GM23338 (cell line): ENCODE results near the gene CCDC137. TPM values are rescaled to one million over a fixed set of nuclear protein-coding genes. Genes with fewer than 3 reads are reported as not detected.

Source experiments
- ATAC-seq: fragments of 200-7000 bp; cut with Tn5 transposase; 3 replicates; pipeline ENCODE4 v1.9.1; 2020
- DNase-seq: peaks from one replicate; pipeline ENCODE4 v3.0.0-alpha.2; 2015; ENCODE audit warnings: low spot score
- H2AFZ ChIP-seq: fragments of 200-600 bp; sonication (generic); 2 replicates; pipeline ENCODE4 v1.8.0; 2016; ENCODE audit warnings: antibody characterized with exemption, mild to moderate bottlenecking, moderate library complexity
- H3F3A ChIP-seq: fragments of 200-600 bp; sonication (generic); replicated peaks from 2 replicates; pipeline ENCODE4 v1.8.0; 2017; ENCODE audit warnings: antibody characterized with exemption, mixed run types, low read depth
- H3K27ac ChIP-seq: fragments of 200-600 bp; sonication (generic); 2 replicates; pipeline ENCODE4 v1.6.1; 2016; ENCODE audit warnings: low read depth
- H3K27me3 ChIP-seq: fragments of 200-600 bp; sonication (generic); 2 replicates; pipeline ENCODE4 v1.8.0; 2016; ENCODE audit warnings: mild to moderate bottlenecking, mixed run types, moderate library complexity; ENCODE audit not compliant: insufficient read depth
- H3K36me3 ChIP-seq: fragments of 200-600 bp; sonication (generic); 2 replicates; pipeline ENCODE4 v1.8.0; 2016; ENCODE audit warnings: mild to moderate bottlenecking; ENCODE audit not compliant: insufficient read depth
- H3K4me1 ChIP-seq: fragments of 200-600 bp; sonication (generic); 2 replicates; pipeline ENCODE4 v1.8.0; 2016; ENCODE audit warnings: mild to moderate bottlenecking, moderate library complexity; ENCODE audit not compliant: insufficient read depth
- H3K4me2 ChIP-seq: fragments of 200-600 bp; sonication (generic); 2 replicates; pipeline ENCODE4 v1.7.1; 2017; ENCODE audit warnings: mixed run types
- H3K4me3 ChIP-seq: fragments of 200-600 bp; sonication (generic); 2 replicates; pipeline ENCODE4 v1.6.1; 2016; ENCODE audit warnings: mixed run types
- H3K79me2 ChIP-seq: fragments of 200-600 bp; sonication (generic); replicated peaks from 2 replicates; pipeline ENCODE4 v1.8.0; 2017; ENCODE audit warnings: mild to moderate bottlenecking; ENCODE audit not compliant: insufficient read depth
- H3K9me2 ChIP-seq: fragments of 200-600 bp; sonication (generic); 2 replicates; pipeline ENCODE4 v1.8.0; 2017; ENCODE audit not compliant: insufficient read depth
- H4K20me1 ChIP-seq: fragments of 200-600 bp; sonication (generic); replicated peaks from 2 replicates; pipeline ENCODE4 v1.8.0; 2017; ENCODE audit warnings: mild to moderate bottlenecking; ENCODE audit not compliant: insufficient read depth
- H3K27ac Mint-ChIP-seq: 2 replicates; pipeline ENCODE4 v1.8.0; 2020; ENCODE audit warnings: inconsistent platforms, mild to moderate bottlenecking, moderate library complexity, mixed read lengths
- H3K27me3 Mint-ChIP-seq: 3 replicates; pipeline ENCODE4 v1.8.0; 2022; ENCODE audit warnings: low read depth, mild to moderate bottlenecking, moderate library complexity, mixed read lengths, inconsistent platforms; ENCODE audit not compliant: insufficient read depth, poor library complexity
- H3K36me3 Mint-ChIP-seq: 3 replicates; pipeline ENCODE4 v1.8.0; 2021; ENCODE audit warnings: low read depth, mild to moderate bottlenecking, inconsistent platforms, moderate library complexity, mixed read lengths
- H3K4me1 Mint-ChIP-seq: 3 replicates; pipeline ENCODE4 v1.8.0; 2020; ENCODE audit warnings: mild to moderate bottlenecking, inconsistent platforms, mixed read lengths
- H3K4me3 Mint-ChIP-seq: 3 replicates; pipeline ENCODE4 v1.8.0; 2021; ENCODE audit warnings: moderate library complexity, mild to moderate bottlenecking, inconsistent platforms, mixed read lengths
- H3K9me3 Mint-ChIP-seq: 3 replicates; pipeline ENCODE4 v1.8.0; 2020; ENCODE audit warnings: moderate library complexity, mild to moderate bottlenecking, inconsistent platforms, mixed read lengths
- CREB1 ChIP-seq: fragments of 250-450 bp; sonication (Bioruptor Pico); IDR thresholded peaks from 2 replicates; pipeline ENCODE4 v1.5.0; 2020; ENCODE audit warnings: low read depth, mild to moderate bottlenecking, moderate library complexity
- EZH2 ChIP-seq: fragments of 200-600 bp; sonication (generic); IDR thresholded peaks from one replicate; pipeline ENCODE4 v1.8.0; 2017; ENCODE audit warnings: antibody characterized with exemption, mild to moderate bottlenecking, low read depth; ENCODE audit not compliant: unreplicated experiment
- EZH2phosphoT487 ChIP-seq: fragments of 200-600 bp; sonication (generic); IDR thresholded peaks from one replicate; pipeline ENCODE4 v1.8.1; 2018; ENCODE audit warnings: antibody characterized with exemption; ENCODE audit not compliant: unreplicated experiment
- JUNB ChIP-seq: IDR thresholded peaks from one replicate; pipeline ENCODE4 v1.6.1; 2016; ENCODE audit warnings: antibody characterized with exemption; ENCODE audit not compliant: unreplicated experiment
- NANOG ChIP-seq: IDR thresholded peaks from 2 replicates; pipeline ENCODE4 v1.6.1; 2016; ENCODE audit warnings: antibody characterized with exemption, borderline replicate concordance
- POLR2AphosphoS5 ChIP-seq: IDR thresholded peaks from 2 replicates; pipeline ENCODE4 v1.6.1; 2016; ENCODE audit warnings: antibody characterized with exemption, low read depth
- STAT1 ChIP-seq: IDR thresholded peaks from one replicate; pipeline ENCODE4 v1.6.1; 2016; ENCODE audit warnings: antibody characterized with exemption; ENCODE audit not compliant: unreplicated experiment
- ZNF114 ChIP-seq: fragments of 250-450 bp; sonication (Bioruptor Pico); IDR thresholded peaks from 2 replicates; pipeline ENCODE4 v1.5.0; 2020; ENCODE audit warnings: mild to moderate bottlenecking, moderate library complexity
- ZNF331 ChIP-seq: fragments of 250-450 bp; sonication (Bioruptor Pico); IDR thresholded peaks from 2 replicates; pipeline ENCODE4 v1.5.0; 2020; ENCODE audit warnings: low read depth, mild to moderate bottlenecking, moderate library complexity
- polyA plus RNA-seq: library from polyadenylated mRNA; unstranded; fragments of >200 nt; fragmentation: Nextera tagmentation; extraction: Ambion mirVana; gene quantifications from 2 replicates; pipeline ENCODE4 v1.2.1, GENCODE V29; 2016
- total RNA-seq: library from RNA; depleted of rRNA; stranded (reverse); fragments of >200 nt; shearing (Covaris generic); gene quantifications from 2 replicates; pipeline ENCODE4 v1.2.3, GENCODE V29; 2014
- TF ChIP-seq, protein P1 (sequence below), 2 experiments: fragments of 200-600 bp in 1 of 2; sonication (generic) in 1 of 2; conservative IDR thresholded peaks; 2 replicates each; pipeline versions ENCODE4 v1.5.1 to v1.6.1; 2016 to 2017; ENCODE audit warnings: antibody characterized with exemption in 2 of 2, low read depth in 2 of 2, mild to moderate bottlenecking in 2 of 2, moderate library complexity in 1 of 2
- TF ChIP-seq, protein P2 (sequence below): IDR thresholded peaks from 2 replicates; pipeline ENCODE4 v1.6.1; 2016; ENCODE audit warnings: antibody characterized with exemption
- TF ChIP-seq, protein P3 (sequence below): IDR thresholded peaks from one replicate; pipeline ENCODE4 v1.6.1; 2018; ENCODE audit warnings: antibody characterized with exemption; ENCODE audit not compliant: unreplicated experiment
- TF ChIP-seq, protein P4 (sequence below): fragments of 250-450 bp; sonication (Bioruptor Pico); IDR thresholded peaks from 2 replicates; pipeline ENCODE4 v1.5.0; 2020; ENCODE audit warnings: mild to moderate bottlenecking, moderate library complexity

Gene CCDC137
- total and polyA plus RNA-seq, 2 experiments from 2014 or later, result 26.1 to 73.4 TPM

DNA sequence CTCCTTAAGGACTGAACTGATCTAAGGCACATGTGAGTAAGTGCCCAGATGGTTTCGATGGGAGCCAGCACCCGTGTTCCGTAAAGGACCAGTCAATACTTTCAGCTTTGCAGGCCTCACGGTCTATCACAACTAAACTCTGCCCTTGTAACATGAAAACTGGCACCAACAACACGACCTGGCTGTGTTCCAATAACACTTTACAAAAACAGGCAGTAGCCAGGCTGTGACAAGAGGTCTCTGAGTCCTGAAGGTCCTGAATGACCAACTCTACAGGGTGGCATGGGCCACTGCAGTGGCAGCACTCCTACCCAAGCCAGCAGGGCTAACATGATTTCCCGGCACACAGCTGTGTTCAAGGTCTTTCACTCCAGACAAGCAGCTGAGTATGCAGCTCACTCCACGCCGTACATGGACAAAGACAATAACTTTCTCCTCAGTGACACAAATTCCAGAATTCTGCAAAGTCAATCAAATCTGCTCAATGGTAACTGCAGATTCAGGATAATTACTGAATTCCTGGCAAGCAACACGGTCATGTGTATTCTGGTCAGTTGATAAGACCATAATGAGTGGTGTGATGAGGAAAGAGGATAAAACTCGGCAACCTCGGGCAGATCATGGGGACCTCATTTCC lies 44.9 kb upstream of the CCDC137 start:
- Mint-ChIP-seq H3K27me3 (peaks cover 9% of the 10 kb centered on the region), H3K9me3 (peaks cover 11% of the 10 kb centered on the region; the same call in 2 of the 3 replicates), H3K4me3 (no peak overlapping the region), H3K4me1 (no peaks in the 10 kb centered on the region), H3K36me3 (peaks cover 94% of the 10 kb centered on the region), H3K27ac (no peak overlapping the region)
- H3F3A ChIP-seq, result peaks cover 5% of the 10 kb centered on the region; the same call in 1 of the 2 replicates
- H3K4me2 ChIP-seq, result no peak overlapping the region
- H3K27me3 ChIP-seq, result no peaks in the 10 kb centered on the region
- H3K4me3 ChIP-seq, result no peak overlapping the region
- TF ChIP-seq ZNF331 (CRISPR knock-in tag) (no peak), STAT1 (no peak), EZH2 (no peak), JUNB (no peak), NANOG (no peak), POLR2AphosphoS5 (no peak), CREB1 (CRISPR knock-in tag) (no peak), ZNF114 (CRISPR knock-in tag) (no peak), EZH2phosphoT487 (no peak)
- TF ChIP-seq, protein P1, sequence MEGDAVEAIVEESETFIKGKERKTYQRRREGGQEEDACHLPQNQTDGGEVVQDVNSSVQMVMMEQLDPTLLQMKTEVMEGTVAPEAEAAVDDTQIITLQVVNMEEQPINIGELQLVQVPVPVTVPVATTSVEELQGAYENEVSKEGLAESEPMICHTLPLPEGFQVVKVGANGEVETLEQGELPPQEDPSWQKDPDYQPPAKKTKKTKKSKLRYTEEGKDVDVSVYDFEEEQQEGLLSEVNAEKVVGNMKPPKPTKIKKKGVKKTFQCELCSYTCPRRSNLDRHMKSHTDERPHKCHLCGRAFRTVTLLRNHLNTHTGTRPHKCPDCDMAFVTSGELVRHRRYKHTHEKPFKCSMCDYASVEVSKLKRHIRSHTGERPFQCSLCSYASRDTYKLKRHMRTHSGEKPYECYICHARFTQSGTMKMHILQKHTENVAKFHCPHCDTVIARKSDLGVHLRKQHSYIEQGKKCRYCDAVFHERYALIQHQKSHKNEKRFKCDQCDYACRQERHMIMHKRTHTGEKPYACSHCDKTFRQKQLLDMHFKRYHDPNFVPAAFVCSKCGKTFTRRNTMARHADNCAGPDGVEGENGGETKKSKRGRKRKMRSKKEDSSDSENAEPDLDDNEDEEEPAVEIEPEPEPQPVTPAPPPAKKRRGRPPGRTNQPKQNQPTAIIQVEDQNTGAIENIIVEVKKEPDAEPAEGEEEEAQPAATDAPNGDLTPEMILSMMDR (conservative IDR thresholded peaks at IDR 0.05; ENCODE audit: low read depth in 2 of 2), result no peak
- TF ChIP-seq, protein P2, sequence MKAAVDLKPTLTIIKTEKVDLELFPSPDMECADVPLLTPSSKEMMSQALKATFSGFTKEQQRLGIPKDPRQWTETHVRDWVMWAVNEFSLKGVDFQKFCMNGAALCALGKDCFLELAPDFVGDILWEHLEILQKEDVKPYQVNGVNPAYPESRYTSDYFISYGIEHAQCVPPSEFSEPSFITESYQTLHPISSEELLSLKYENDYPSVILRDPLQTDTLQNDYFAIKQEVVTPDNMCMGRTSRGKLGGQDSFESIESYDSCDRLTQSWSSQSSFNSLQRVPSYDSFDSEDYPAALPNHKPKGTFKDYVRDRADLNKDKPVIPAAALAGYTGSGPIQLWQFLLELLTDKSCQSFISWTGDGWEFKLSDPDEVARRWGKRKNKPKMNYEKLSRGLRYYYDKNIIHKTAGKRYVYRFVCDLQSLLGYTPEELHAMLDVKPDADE, result no peak
- TF ChIP-seq, protein P3, sequence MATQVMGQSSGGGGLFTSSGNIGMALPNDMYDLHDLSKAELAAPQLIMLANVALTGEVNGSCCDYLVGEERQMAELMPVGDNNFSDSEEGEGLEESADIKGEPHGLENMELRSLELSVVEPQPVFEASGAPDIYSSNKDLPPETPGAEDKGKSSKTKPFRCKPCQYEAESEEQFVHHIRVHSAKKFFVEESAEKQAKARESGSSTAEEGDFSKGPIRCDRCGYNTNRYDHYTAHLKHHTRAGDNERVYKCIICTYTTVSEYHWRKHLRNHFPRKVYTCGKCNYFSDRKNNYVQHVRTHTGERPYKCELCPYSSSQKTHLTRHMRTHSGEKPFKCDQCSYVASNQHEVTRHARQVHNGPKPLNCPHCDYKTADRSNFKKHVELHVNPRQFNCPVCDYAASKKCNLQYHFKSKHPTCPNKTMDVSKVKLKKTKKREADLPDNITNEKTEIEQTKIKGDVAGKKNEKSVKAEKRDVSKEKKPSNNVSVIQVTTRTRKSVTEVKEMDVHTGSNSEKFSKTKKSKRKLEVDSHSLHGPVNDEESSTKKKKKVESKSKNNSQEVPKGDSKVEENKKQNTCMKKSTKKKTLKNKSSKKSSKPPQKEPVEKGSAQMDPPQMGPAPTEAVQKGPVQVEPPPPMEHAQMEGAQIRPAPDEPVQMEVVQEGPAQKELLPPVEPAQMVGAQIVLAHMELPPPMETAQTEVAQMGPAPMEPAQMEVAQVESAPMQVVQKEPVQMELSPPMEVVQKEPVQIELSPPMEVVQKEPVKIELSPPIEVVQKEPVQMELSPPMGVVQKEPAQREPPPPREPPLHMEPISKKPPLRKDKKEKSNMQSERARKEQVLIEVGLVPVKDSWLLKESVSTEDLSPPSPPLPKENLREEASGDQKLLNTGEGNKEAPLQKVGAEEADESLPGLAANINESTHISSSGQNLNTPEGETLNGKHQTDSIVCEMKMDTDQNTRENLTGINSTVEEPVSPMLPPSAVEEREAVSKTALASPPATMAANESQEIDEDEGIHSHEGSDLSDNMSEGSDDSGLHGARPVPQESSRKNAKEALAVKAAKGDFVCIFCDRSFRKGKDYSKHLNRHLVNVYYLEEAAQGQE, result no peak
- TF ChIP-seq, protein P4, sequence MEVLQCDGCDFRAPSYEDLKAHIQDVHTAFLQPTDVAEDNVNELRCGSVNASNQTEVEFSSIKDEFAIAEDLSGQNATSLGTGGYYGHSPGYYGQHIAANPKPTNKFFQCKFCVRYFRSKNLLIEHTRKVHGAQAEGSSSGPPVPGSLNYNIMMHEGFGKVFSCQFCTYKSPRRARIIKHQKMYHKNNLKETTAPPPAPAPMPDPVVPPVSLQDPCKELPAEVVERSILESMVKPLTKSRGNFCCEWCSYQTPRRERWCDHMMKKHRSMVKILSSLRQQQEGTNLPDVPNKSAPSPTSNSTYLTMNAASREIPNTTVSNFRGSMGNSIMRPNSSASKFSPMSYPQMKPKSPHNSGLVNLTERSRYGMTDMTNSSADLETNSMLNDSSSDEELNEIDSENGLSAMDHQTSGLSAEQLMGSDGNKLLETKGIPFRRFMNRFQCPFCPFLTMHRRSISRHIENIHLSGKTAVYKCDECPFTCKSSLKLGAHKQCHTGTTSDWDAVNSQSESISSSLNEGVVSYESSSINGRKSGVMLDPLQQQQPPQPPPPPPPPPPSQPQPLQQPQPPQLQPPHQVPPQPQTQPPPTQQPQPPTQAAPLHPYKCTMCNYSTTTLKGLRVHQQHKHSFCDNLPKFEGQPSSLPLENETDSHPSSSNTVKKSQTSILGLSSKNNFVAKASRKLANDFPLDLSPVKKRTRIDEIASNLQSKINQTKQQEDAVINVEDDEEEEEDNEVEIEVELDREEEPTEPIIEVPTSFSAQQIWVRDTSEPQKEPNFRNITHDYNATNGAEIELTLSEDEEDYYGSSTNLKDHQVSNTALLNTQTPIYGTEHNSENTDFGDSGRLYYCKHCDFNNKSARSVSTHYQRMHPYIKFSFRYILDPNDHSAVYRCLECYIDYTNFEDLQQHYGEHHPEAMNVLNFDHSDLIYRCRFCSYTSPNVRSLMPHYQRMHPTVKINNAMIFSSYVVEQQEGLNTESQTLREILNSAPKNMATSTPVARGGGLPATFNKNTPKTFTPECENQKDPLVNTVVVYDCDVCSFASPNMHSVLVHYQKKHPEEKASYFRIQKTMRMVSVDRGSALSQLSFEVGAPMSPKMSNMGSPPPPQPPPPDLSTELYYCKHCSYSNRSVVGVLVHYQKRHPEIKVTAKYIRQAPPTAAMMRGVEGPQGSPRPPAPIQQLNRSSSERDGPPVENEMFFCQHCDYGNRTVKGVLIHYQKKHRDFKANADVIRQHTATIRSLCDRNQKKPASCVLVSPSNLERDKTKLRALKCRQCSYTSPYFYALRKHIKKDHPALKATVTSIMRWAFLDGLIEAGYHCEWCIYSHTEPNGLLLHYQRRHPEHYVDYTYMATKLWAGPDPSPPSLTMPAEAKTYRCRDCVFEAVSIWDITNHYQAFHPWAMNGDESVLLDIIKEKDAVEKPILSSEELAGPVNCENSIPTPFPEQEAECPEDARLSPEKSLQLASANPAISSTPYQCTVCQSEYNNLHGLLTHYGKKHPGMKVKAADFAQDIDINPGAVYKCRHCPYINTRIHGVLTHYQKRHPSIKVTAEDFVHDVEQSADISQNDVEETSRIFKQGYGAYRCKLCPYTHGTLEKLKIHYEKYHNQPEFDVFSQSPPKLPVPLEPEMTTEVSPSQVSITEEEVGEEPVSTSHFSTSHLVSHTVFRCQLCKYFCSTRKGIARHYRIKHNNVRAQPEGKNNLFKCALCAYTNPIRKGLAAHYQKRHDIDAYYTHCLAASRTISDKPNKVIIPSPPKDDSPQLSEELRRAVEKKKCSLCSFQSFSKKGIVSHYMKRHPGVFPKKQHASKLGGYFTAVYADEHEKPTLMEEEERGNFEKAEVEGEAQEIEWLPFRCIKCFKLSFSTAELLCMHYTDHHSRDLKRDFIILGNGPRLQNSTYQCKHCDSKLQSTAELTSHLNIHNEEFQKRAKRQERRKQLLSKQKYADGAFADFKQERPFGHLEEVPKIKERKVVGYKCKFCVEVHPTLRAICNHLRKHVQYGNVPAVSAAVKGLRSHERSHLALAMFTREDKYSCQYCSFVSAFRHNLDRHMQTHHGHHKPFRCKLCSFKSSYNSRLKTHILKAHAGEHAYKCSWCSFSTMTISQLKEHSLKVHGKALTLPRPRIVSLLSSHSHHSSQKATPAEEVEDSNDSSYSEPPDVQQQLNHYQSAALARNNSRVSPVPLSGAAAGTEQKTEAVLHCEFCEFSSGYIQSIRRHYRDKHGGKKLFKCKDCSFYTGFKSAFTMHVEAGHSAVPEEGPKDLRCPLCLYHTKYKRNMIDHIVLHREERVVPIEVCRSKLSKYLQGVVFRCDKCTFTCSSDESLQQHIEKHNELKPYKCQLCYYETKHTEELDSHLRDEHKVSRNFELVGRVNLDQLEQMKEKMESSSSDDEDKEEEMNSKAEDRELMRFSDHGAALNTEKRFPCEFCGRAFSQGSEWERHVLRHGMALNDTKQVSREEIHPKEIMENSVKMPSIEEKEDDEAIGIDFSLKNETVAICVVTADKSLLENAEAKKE (CRISPR knock-in tag), result no peak
- DNase-seq, result no peak
- H2AFZ ChIP-seq, result no peak overlapping the region
- H3K36me3 ChIP-seq, result peaks cover 56% of the 10 kb centered on the region
- H3K9me2 ChIP-seq, result no peaks in the 10 kb centered on the region
- peaks cover 16% of the 10 kb centered on the region for H4K20me1 ChIP-seq
- H3K27ac ChIP-seq, result no peak overlapping the region
- H3K4me1 ChIP-seq, result no peaks in the 10 kb centered on the region
- H3K79me2 ChIP-seq, result peaks cover 38% of the 10 kb centered on the region
- ATAC-seq, result no peak
